Measurements from ENCODE around the gene FAM227A. TPM values are rescaled to one million over a fixed set of nuclear protein-coding genes. Genes with fewer than 3 reads are reported as not detected.
A peak's percentile ranks its signal among the peaks of the same experiment; 100 is the strongest.

Gene FAM227A
- total and polyA plus RNA-seq, 2 donors (not counting 3 experiments of a cell fraction or from before 2014, with no cell fraction given): 0.58 to 1.9 TPM

DNA sequence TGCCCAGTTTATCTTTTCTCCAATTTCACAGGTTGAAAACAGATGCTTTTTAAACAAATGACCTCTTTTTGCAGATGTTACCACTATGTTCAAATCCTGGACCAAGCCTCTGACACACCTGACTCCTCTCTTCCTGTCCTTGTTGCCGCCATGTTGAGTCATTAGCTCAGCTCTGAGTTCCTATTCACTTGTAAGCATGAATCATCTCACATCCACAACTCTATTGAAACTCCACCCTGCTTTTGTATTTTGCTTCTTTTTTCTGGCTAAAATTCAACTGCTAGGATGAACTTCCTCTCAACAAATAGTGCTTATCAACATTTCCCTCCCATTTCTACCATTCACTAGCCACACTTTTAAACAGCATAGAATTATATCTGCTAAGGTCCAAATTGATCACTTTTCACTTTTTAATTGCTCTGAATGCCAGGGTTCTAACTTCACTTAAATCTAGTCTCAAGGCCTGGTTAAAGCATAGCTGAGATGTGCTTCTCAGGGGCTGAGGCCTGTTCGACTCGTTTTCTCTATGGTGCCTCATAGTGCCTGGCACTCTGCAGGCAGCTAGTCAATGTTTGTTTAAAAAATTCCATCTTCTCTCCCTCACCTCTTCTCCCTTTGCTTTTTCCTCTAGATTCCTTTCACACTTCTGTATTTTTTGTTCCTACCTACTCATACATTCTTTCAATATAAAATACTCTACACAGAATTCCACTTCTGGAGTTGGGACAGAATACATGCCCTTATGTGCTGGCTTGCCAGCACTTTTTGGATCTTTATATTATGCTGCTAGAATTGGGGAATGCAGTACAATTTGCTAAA lies 40.6 kb upstream of the FAM227A start:
- Histone ChIP-seq H3K9ac (replicated peaks; ENCODE audit: extremely low read depth, insufficient read depth, low read length) (peak overlapping the region; percentile 54), H3K79me2 (ENCODE audit: control insufficient read depth, insufficient read depth, low read length) (peaks cover 69% of the 10 kb centered on the region), H3K4me3 (replicated peaks in 1 of 3; ENCODE audit: insufficient read depth in 1 of 3, low read depth in 1 of 3, low read length in 3 of 3) (peak overlapping the region in 1 of 3 experiments; percentile 65), H3K27me3 (ENCODE audit: control insufficient read depth in 2 of 2, insufficient read depth in 2 of 2, low read length in 2 of 2) (no peaks in the 10 kb centered on the region), H3K4me2 (ENCODE audit: insufficient read depth, low read length) (peak overlapping the region; percentile 77), H3K36me3 (ENCODE audit: control insufficient read depth in 2 of 2, extremely low read depth in 1 of 2, insufficient read depth in 2 of 2, low read length in 2 of 2) (peaks cover 5 to 7% of the 10 kb centered on the region in 2 experiments), H3K27ac (ENCODE audit: insufficient read depth, low read depth, low read length) (peak overlapping the region; percentile 75), H3K4me1 (ENCODE audit: control insufficient read depth, extremely low read depth, insufficient read depth, low read length) (peaks cover 65% of the 10 kb centered on the region), H3K9me3 (replicated peaks; ENCODE audit: control insufficient read depth, insufficient read depth, low read length) (no peaks in the 10 kb centered on the region), H3K9me1 (replicated peaks; ENCODE audit: control insufficient read depth, extremely low read depth, insufficient read depth, low read length) (no peaks in the 10 kb centered on the region), H2AFZ (ENCODE audit: low read depth, low read length) (no peak overlapping the region), H4K20me1 (replicated peaks; ENCODE audit: control insufficient read depth, extremely low read depth, insufficient read depth, low read length) (peaks cover 2% of the 10 kb centered on the region)
- ChIA-PET CTCF (interaction anchor here (0.6 to 7.3 kb wide), 6 partner anchors 8 to 645 kb away, joined by 3 to 59 read pairs (median 5); partner anchors contain the start of genes GTPBP1 and TOMM22), POLR2A (interaction anchor here (1.0 kb wide), 1 partner anchor 15 kb away, joined by 4 read pairs; the partner anchor contains the start of gene TOMM22)
- intact Hi-C loops (cut with micrococcal nuclease) (loop anchor here (1.0 kb wide), 1 partner anchor 16 kb away; the partner anchor contains the start of gene TOMM22), dilution Hi-C loops (cut with MboI; ENCODE audit: extremely low pct_ligation_motif_present, low sequenced_read_pairs) (no loop called here)
- BruUV-seq (replicated peaks): no TSS peak
- peak; percentile 95 for FAIRE-seq
- peak; percentile 92 for DNase-seq (ENCODE audit: low read depth, low spot score)
- TF ChIP-seq, protein P1, sequence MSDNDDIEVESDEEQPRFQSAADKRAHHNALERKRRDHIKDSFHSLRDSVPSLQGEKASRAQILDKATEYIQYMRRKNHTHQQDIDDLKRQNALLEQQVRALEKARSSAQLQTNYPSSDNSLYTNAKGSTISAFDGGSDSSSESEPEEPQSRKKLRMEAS (IDR thresholded peaks at IDR 0.05; ENCODE audit: insufficient read depth, insufficient read length): no peak
- TF ChIP-seq FOS (IDR thresholded peaks at IDR 0.05; ENCODE audit: borderline replicate concordance, insufficient read depth, low read length) (peak; percentile 94), POLR2AphosphoS5 (IDR thresholded peaks at IDR 0.05; ENCODE audit: insufficient read depth, low read depth, low read length) (peak; percentile 63), GATA2 (IDR thresholded peaks at IDR 0.05; ENCODE audit: insufficient read depth, insufficient read length, low read depth, low read length) (peak; percentile 45), EZH2 (IDR thresholded peaks at IDR 0.05; ENCODE audit: borderline replicate concordance, low read depth, low read length, severe bottlenecking) (no peak), JUN (IDR thresholded peaks at IDR 0.05; ENCODE audit: borderline replicate concordance, insufficient read depth, insufficient read length, low read depth) (peak; percentile 84), MYC (IDR thresholded peaks at IDR 0.05; ENCODE audit: low read depth, low read length) (no peak), POLR2A (IDR thresholded peaks at IDR 0.05; ENCODE audit: low read depth, low read length) (no peak)
- TF ChIP-seq, protein P2, sequence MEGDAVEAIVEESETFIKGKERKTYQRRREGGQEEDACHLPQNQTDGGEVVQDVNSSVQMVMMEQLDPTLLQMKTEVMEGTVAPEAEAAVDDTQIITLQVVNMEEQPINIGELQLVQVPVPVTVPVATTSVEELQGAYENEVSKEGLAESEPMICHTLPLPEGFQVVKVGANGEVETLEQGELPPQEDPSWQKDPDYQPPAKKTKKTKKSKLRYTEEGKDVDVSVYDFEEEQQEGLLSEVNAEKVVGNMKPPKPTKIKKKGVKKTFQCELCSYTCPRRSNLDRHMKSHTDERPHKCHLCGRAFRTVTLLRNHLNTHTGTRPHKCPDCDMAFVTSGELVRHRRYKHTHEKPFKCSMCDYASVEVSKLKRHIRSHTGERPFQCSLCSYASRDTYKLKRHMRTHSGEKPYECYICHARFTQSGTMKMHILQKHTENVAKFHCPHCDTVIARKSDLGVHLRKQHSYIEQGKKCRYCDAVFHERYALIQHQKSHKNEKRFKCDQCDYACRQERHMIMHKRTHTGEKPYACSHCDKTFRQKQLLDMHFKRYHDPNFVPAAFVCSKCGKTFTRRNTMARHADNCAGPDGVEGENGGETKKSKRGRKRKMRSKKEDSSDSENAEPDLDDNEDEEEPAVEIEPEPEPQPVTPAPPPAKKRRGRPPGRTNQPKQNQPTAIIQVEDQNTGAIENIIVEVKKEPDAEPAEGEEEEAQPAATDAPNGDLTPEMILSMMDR (IDR thresholded peaks at IDR 0.05; ENCODE audit: extremely low read depth in 1 of 2, insufficient read depth in 1 of 2, low read depth in 1 of 2, low read length in 2 of 2): no peak

Measured in endothelial cell of umbilical vein (primary cell).